ENCODE data around the gene PIANP.

GRCh38 chr12:6667559-6668210 lies 32.9 kb downstream of the PIANP start:
- TF ChIP-seq CTCF (IDR thresholded peaks at IDR 0.05): no peak
- no peak for TF ChIP-seq POLR2AphosphoS5 (IDR thresholded peaks at IDR 0.05; ENCODE audit: insufficient read depth in 1 of 2, low read depth in 1 of 2)

Measured in vagina (tissue), 2 donors.